Measurements from ENCODE around the gene TMEM35B. TPM values are rescaled to one million over a fixed set of nuclear protein-coding genes. Genes with fewer than 3 reads are reported as not detected.

Gene TMEM35B
- polyA plus RNA-seq, 6 donors from 2014 or later = 36.0 to 89.6 (median 77.9) TPM

Other genes starting within 250 kb of the TMEM35B start
- not detected for gene GJB5, start 230.3 kb downstream of the TMEM35B start, polyA plus RNA-seq (ENCODE audit: low read depth in 6 of 6)
- gene GJB4, start 225.6 kb downstream of the TMEM35B start, polyA plus RNA-seq (ENCODE audit: low read depth in 6 of 6) = not detected
- gene GJB3, start 204.1 kb downstream of the TMEM35B start, polyA plus RNA-seq (ENCODE audit: low read depth in 6 of 6) = not detected
- not detected for gene GJA4, start 192.3 kb downstream of the TMEM35B start, polyA plus RNA-seq (ENCODE audit: low read depth in 6 of 6)
- gene SMIM12, start 125.6 kb downstream of the TMEM35B start, polyA plus RNA-seq (ENCODE audit: low read depth in 6 of 6) = 100 to 1,000 TPM in 1 of 6 donors, 10 to 100 TPM in 5; 66.8 to 124 (median 73.1) TPM
- 1 to 10 TPM in 1 of 6 donors, under 1 TPM in 4, not detected in 1; 0.25 to 1.4 (median 0.41) TPM for gene DLGAP3, start 55.7 kb downstream of the TMEM35B start, polyA plus RNA-seq (ENCODE audit: low read depth in 6 of 6)
- gene ZMYM6, start 46.6 kb upstream of the TMEM35B start, polyA plus RNA-seq (ENCODE audit: low read depth in 6 of 6) = 10 to 100 TPM in 4 of 6 donors, 1 to 10 TPM in 2; 8.0 to 18.9 (median 12.7) TPM
- gene ZMYM1, start 94.0 kb upstream of the TMEM35B start, polyA plus RNA-seq (ENCODE audit: low read depth in 6 of 6) = 10 to 100 TPM; 10.7 to 15.7 (median 13.4) TPM
- gene SFPQ, start 207.8 kb upstream of the TMEM35B start, polyA plus RNA-seq (ENCODE audit: low read depth in 6 of 6) = 100 to 1,000 TPM in 5 of 6 donors, 10 to 100 TPM in 1; 71.0 to 191 (median 116) TPM